ENCODE data around the gene PVALEF.
"Not testable (repeated sequence)": the region's sequence is repeated elsewhere in the genome, so short reads cannot be mapped to it uniquely, and the experiment has no call there.

The PVALEF gene

GRCh38 chr17:81147701-81148100 is 17.6 kb upstream of the PVALEF start:
- Histone ChIP-seq H3K79me2 (ENCODE audit: control insufficient read depth, insufficient read depth, low read length, unreplicated experiment) (no peaks in the 10 kb centered on the region), H3K4me1 (ENCODE audit: control insufficient read depth, insufficient read depth, low read length, unreplicated experiment) (peaks cover 8% of the 10 kb centered on the region), H3K36me3 (ENCODE audit: insufficient read depth, low read length) (no peaks in the 10 kb centered on the region), H3K27me3 (ENCODE audit: insufficient read depth, low read length) (no peaks in the 10 kb centered on the region), H3K27ac (ENCODE audit: low read depth, low read length) (no peak overlapping the region), H2AFZ (ENCODE audit: low read length, unreplicated experiment) (no peak overlapping the region), H3K4me3 (ENCODE audit: low read depth, low read length) (no peak overlapping the region)

GRCh38 chr17:81148571-81148970 is 16.7 kb upstream of the PVALEF start:
- H3K27me3 ChIP-seq (ENCODE audit: insufficient read depth, low read length): no peaks in the 10 kb centered on the region
- no peak overlapping the region for H3K27ac ChIP-seq (ENCODE audit: low read depth, low read length)
- H2AFZ ChIP-seq (ENCODE audit: low read length, unreplicated experiment): no peak overlapping the region
- H3K36me3 ChIP-seq (ENCODE audit: insufficient read depth, low read length): no peaks in the 10 kb centered on the region
- H3K4me1 ChIP-seq (ENCODE audit: control insufficient read depth, insufficient read depth, low read length, unreplicated experiment): peaks cover 8% of the 10 kb centered on the region
- no peaks in the 10 kb centered on the region for H3K79me2 ChIP-seq (ENCODE audit: control insufficient read depth, insufficient read depth, low read length, unreplicated experiment)
- H3K4me3 ChIP-seq (ENCODE audit: low read depth, low read length): no peak overlapping the region

GRCh38 chr17:81148986-81149533 is 16.2 kb upstream of the PVALEF start:
- Histone ChIP-seq H2AFZ (ENCODE audit: low read length, unreplicated experiment) (no peak overlapping the region), H3K4me3 (ENCODE audit: low read depth, low read length) (no peak overlapping the region), H3K79me2 (ENCODE audit: control insufficient read depth, insufficient read depth, low read length, unreplicated experiment) (no peaks in the 10 kb centered on the region), H3K4me1 (ENCODE audit: control insufficient read depth, insufficient read depth, low read length, unreplicated experiment) (peaks cover 8% of the 10 kb centered on the region), H3K27ac (ENCODE audit: low read depth, low read length) (no peak overlapping the region), H3K27me3 (ENCODE audit: insufficient read depth, low read length) (no peaks in the 10 kb centered on the region), H3K36me3 (ENCODE audit: insufficient read depth, low read length) (no peaks in the 10 kb centered on the region)

- Histone ChIP-seq H3K27ac (ENCODE audit: low read depth, low read length) (no peak overlapping the region), H3K4me1 (ENCODE audit: control insufficient read depth, insufficient read depth, low read length, unreplicated experiment) (peaks cover 8% of the 10 kb centered on the region), H3K79me2 (ENCODE audit: control insufficient read depth, insufficient read depth, low read length, unreplicated experiment) (no peaks in the 10 kb centered on the region), H2AFZ (ENCODE audit: low read length, unreplicated experiment) (no peak overlapping the region), H3K27me3 (ENCODE audit: insufficient read depth, low read length) (no peaks in the 10 kb centered on the region), H3K4me3 (ENCODE audit: low read depth, low read length) (no peak overlapping the region), H3K36me3 (ENCODE audit: insufficient read depth, low read length) (no peaks in the 10 kb centered on the region)
Measured at GRCh38 chr17:81150377-81151077, 14.8 kb upstream of the PVALEF start.

GRCh38 chr17:81151278-81151677 is 14.0 kb upstream of the PVALEF start:
- H3K4me3 ChIP-seq (ENCODE audit: low read depth, low read length): no peak overlapping the region
- H3K27me3 ChIP-seq (ENCODE audit: insufficient read depth, low read length): no peaks in the 10 kb centered on the region
- no peak overlapping the region for H2AFZ ChIP-seq (ENCODE audit: low read length, unreplicated experiment)
- H3K27ac ChIP-seq (ENCODE audit: low read depth, low read length): no peak overlapping the region
- H3K4me1 ChIP-seq (ENCODE audit: control insufficient read depth, insufficient read depth, low read length, unreplicated experiment): peaks cover 8% of the 10 kb centered on the region
- no peaks in the 10 kb centered on the region for H3K36me3 ChIP-seq (ENCODE audit: insufficient read depth, low read length)
- no peaks in the 10 kb centered on the region for H3K79me2 ChIP-seq (ENCODE audit: control insufficient read depth, insufficient read depth, low read length, unreplicated experiment)

GRCh38 chr17:81152288-81152828 is 12.9 kb upstream of the PVALEF start:
- peaks cover 8% of the 10 kb centered on the region for H3K4me1 ChIP-seq (ENCODE audit: control insufficient read depth, insufficient read depth, low read length, unreplicated experiment)
- H3K27me3 ChIP-seq (ENCODE audit: insufficient read depth, low read length): no peaks in the 10 kb centered on the region
- no peaks in the 10 kb centered on the region for H3K79me2 ChIP-seq (ENCODE audit: control insufficient read depth, insufficient read depth, low read length, unreplicated experiment)
- no peak overlapping the region for H2AFZ ChIP-seq (ENCODE audit: low read length, unreplicated experiment)
- H3K36me3 ChIP-seq (ENCODE audit: insufficient read depth, low read length): no peaks in the 10 kb centered on the region
- H3K4me3 ChIP-seq (ENCODE audit: low read depth, low read length): no peak overlapping the region
- no peak overlapping the region for H3K27ac ChIP-seq (ENCODE audit: low read depth, low read length)

GRCh38 chr17:81153340-81153803 is 11.9 kb upstream of the PVALEF start:
- no peak overlapping the region for H2AFZ ChIP-seq (ENCODE audit: low read length, unreplicated experiment)
- H3K27ac ChIP-seq (ENCODE audit: low read depth, low read length): no peak overlapping the region
- H3K4me3 ChIP-seq (ENCODE audit: low read depth, low read length): no peak overlapping the region
- no peaks in the 10 kb centered on the region for H3K27me3 ChIP-seq (ENCODE audit: insufficient read depth, low read length)
- H3K4me1 ChIP-seq (ENCODE audit: control insufficient read depth, insufficient read depth, low read length, unreplicated experiment): peaks cover 8% of the 10 kb centered on the region
- H3K79me2 ChIP-seq (ENCODE audit: control insufficient read depth, insufficient read depth, low read length, unreplicated experiment): no peaks in the 10 kb centered on the region
- H3K36me3 ChIP-seq (ENCODE audit: insufficient read depth, low read length): no peaks in the 10 kb centered on the region

- not testable (repeated sequence) for H3K36me3 ChIP-seq (ENCODE audit: insufficient read depth, low read length); H3K79me2 ChIP-seq (ENCODE audit: control insufficient read depth, insufficient read depth, low read length, unreplicated experiment); H3K4me3 ChIP-seq (ENCODE audit: low read depth, low read length); H3K27me3 ChIP-seq (ENCODE audit: insufficient read depth, low read length); H3K27ac ChIP-seq (ENCODE audit: low read depth, low read length); H2AFZ ChIP-seq (ENCODE audit: low read length, unreplicated experiment); H3K4me1 ChIP-seq (ENCODE audit: control insufficient read depth, insufficient read depth, low read length, unreplicated experiment)
Measured at GRCh38 chr17:81154016-81154415, 11.3 kb upstream of the PVALEF start.

- Histone ChIP-seq H3K4me1 (ENCODE audit: control insufficient read depth, insufficient read depth, low read length, unreplicated experiment) (peaks cover 8% of the 10 kb centered on the region), H3K27me3 (ENCODE audit: insufficient read depth, low read length) (no peaks in the 10 kb centered on the region), H3K36me3 (ENCODE audit: insufficient read depth, low read length) (no peaks in the 10 kb centered on the region), H3K79me2 (ENCODE audit: control insufficient read depth, insufficient read depth, low read length, unreplicated experiment) (no peaks in the 10 kb centered on the region), H3K27ac (ENCODE audit: low read depth, low read length) (no peak overlapping the region), H2AFZ (ENCODE audit: low read length, unreplicated experiment) (no peak overlapping the region), H3K4me3 (ENCODE audit: low read depth, low read length) (no peak overlapping the region)
Measured at GRCh38 chr17:81154961-81155360, 10.3 kb upstream of the PVALEF start.

- Histone ChIP-seq H3K27ac (ENCODE audit: low read depth, low read length) (no peak overlapping the region), H3K27me3 (ENCODE audit: insufficient read depth, low read length) (no peaks in the 10 kb centered on the region), H3K4me1 (ENCODE audit: control insufficient read depth, insufficient read depth, low read length, unreplicated experiment) (no peaks in the 10 kb centered on the region), H2AFZ (ENCODE audit: low read length, unreplicated experiment) (no peak overlapping the region), H3K4me3 (ENCODE audit: low read depth, low read length) (no peak overlapping the region), H3K36me3 (ENCODE audit: insufficient read depth, low read length) (no peaks in the 10 kb centered on the region), H3K79me2 (ENCODE audit: control insufficient read depth, insufficient read depth, low read length, unreplicated experiment) (no peaks in the 10 kb centered on the region)
Measured at GRCh38 chr17:81156866-81157805, 8.2 kb upstream of the PVALEF start.

Data from ACC112 (cell line).